Stimulated activated naive B cell treated with anti-CD40 and anti-IgM and Interleukin-4, amounts not matched to agents 10 μg/mL and 1 μg/mL and 100 μg/mL, for 72 hours (primary cell): ENCODE measurements around the gene EXOC3L4.
"Not testable (repeated sequence)": the region's sequence is repeated elsewhere in the genome, so short reads cannot be mapped to it uniquely, and the experiment has no call there.

Experiments used
- ATAC-seq, 2 donors: fragments of 150-1000 bp; cut with Tn5 transposase; replicated peaks; 2 replicates each; pipeline ENCODE4 v1.10.0; 2021; ENCODE audit warnings: moderate library complexity in 1 of 2
- DNase-seq: peaks from one replicate; pipeline ENCODE4 v3.0.0; 2021
- H3K27ac Mint-ChIP-seq: one replicate; pipeline ENCODE4 v1.8.0; 2022; ENCODE audit warnings: mild to moderate bottlenecking, mixed read lengths
- H3K27me3 Mint-ChIP-seq, 2 donors: one replicate each; pipeline ENCODE4 v1.8.0; 2022; ENCODE audit warnings: mixed read lengths in 2 of 2
- H3K36me3 Mint-ChIP-seq, 2 donors: one replicate each; pipeline ENCODE4 v1.8.0; 2022; ENCODE audit warnings: mixed read lengths in 2 of 2, mild to moderate bottlenecking in 1 of 2
- H3K4me1 Mint-ChIP-seq, 2 donors: one replicate each; pipeline ENCODE4 v1.8.0; 2022; ENCODE audit warnings: mixed read lengths in 2 of 2, mild to moderate bottlenecking in 1 of 2
- H3K4me3 Mint-ChIP-seq, 2 donors: one replicate each; pipeline ENCODE4 v1.8.0; 2022; ENCODE audit warnings: mild to moderate bottlenecking in 2 of 2, mixed read lengths in 2 of 2, moderate library complexity in 1 of 2
- H3K9me3 Mint-ChIP-seq, 2 donors: one replicate each; pipeline ENCODE4 v1.8.0; 2022; ENCODE audit warnings: mixed read lengths in 2 of 2, mild to moderate bottlenecking in 1 of 2

EXOC3L4 gene

DNA sequence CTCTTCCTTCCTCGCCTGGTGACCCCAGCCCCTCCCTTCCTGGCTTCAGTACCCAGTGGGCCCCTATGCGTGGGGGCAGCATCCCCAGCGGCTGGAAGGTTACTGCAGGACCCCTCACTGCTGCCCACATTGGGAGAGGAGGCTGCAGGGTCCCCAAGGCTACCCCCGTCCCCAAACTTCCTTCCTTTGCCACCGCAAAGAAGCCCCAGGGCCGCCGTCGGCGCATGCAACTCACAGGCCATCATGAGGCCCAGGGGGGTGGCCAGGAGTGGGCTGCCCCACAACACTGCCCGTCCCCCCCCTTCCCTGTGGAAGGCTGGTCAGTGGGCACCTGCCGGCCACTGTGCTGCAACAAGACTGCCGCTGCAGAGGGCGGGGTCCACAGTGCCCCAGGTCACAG is 19.2 kb downstream of the EXOC3L4 start:
- DNase-seq (no peak), ATAC-seq (no peak)
- H3K4me3 Mint-ChIP-seq = no peak overlapping the region
- no peaks in the 10 kb centered on the region for H3K36me3 Mint-ChIP-seq
- H3K27me3 Mint-ChIP-seq = peaks cover 5 to 17% of the 10 kb centered on the region in 2 donors
- no peak overlapping the region for H3K27ac Mint-ChIP-seq
- H3K4me1 Mint-ChIP-seq = peaks cover 38 to 51% of the 10 kb centered on the region in 2 donors
- H3K9me3 Mint-ChIP-seq = no peaks in the 10 kb centered on the region

GRCh38 chr14:103115086-103115679 is 20.7 kb downstream of the EXOC3L4 start:
- ATAC-seq (peak; percentile 56 to 61), DNase-seq (peak; percentile 51)
- H3K36me3 Mint-ChIP-seq, H3K9me3 Mint-ChIP-seq, H3K27ac Mint-ChIP-seq: not testable (repeated sequence)
- Mint-ChIP-seq H3K4me3 (peak overlapping the region; percentile 69 to 70), H3K27me3 (peaks cover 10 to 17% of the 10 kb centered on the region in 2 donors), H3K4me1 (peaks cover 33 to 47% of the 10 kb centered on the region in 2 donors)

DNA sequence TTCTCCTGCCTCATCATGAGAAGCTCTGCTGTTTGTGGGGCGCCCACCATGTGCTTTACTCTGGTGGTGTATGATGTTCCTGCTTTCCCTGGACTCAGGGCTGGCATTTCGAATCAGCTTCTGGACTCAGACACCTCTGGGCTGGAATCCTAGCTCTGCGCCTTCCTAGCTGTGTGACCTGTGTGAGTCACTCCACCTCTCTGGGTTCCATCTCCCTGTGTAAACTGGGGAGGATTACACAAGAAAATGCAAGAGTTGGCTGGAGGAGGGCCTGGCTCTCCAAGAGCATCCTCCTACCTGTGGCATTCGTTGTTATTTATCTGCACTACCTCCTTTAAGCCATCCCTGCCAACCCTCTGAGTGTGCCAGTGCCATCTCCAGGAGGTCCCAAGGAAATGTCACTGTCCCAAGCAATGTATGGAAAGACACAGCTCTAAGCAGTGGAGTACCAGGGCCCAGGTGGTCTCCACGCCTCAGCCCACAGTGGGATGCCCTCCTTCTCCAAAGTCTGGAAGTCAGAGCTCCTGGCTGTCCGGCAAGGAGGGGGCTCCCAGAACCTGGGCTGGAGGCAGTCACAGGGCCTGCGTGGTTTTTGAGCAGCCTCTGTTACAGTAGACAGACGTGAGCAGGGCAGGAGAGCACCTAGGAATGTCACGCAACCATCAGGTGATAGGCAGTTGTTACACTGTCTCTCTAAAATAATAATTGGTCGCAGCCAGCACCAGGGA is 21.5 kb downstream of the EXOC3L4 start:
- Mint-ChIP-seq H3K9me3 (no peaks in the 10 kb centered on the region), H3K27ac (no peak overlapping the region), H3K4me3 (no peak overlapping the region), H3K4me1 (peaks cover 27 to 41% of the 10 kb centered on the region in 2 donors), H3K27me3 (peaks cover 10 to 22% of the 10 kb centered on the region in 2 donors), H3K36me3 (no peaks in the 10 kb centered on the region)
- no peak for DNase-seq
- no peak for ATAC-seq

DNA sequence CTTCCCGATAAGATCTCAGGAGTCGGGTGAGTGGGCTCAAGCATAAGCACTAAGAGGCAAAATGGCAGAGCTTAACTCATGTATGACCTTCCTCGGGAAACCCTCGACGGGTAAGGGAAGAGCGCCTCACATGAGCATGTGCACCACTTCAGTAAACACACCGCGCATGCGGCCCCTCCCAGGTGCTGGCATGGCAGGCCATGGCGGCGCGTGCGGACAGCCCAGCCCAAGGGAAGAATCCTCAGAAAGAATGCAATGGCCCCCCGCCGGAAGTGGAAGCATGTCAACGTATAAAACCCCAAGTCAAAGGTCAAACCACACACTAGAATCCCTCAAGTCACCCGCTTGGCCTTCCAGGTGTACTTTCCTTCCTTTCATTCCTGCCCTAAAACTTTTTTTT is 22.1 kb downstream of the EXOC3L4 start:
- H3K27ac Mint-ChIP-seq = no peak overlapping the region
- no peak for ATAC-seq
- H3K9me3 Mint-ChIP-seq = no peaks in the 10 kb centered on the region
- H3K27me3 Mint-ChIP-seq = peaks cover 14 to 27% of the 10 kb centered on the region in 2 donors
- no peak for DNase-seq
- H3K4me1 Mint-ChIP-seq = peaks cover 23 to 40% of the 10 kb centered on the region in 2 donors
- no peaks in the 10 kb centered on the region for H3K36me3 Mint-ChIP-seq
- no peak overlapping the region for H3K4me3 Mint-ChIP-seq

- not testable (repeated sequence) for H3K27ac Mint-ChIP-seq, ATAC-seq, H3K4me3 Mint-ChIP-seq, H3K36me3 Mint-ChIP-seq, H3K9me3 Mint-ChIP-seq, DNase-seq
- Mint-ChIP-seq H3K4me1 (peaks cover 23 to 38% of the 10 kb centered on the region in 2 donors), H3K27me3 (peaks cover 19 to 30% of the 10 kb centered on the region in 2 donors)
Measured at GRCh38 chr14:103117499-103117898, 23.0 kb downstream of the EXOC3L4 start.

DNA sequence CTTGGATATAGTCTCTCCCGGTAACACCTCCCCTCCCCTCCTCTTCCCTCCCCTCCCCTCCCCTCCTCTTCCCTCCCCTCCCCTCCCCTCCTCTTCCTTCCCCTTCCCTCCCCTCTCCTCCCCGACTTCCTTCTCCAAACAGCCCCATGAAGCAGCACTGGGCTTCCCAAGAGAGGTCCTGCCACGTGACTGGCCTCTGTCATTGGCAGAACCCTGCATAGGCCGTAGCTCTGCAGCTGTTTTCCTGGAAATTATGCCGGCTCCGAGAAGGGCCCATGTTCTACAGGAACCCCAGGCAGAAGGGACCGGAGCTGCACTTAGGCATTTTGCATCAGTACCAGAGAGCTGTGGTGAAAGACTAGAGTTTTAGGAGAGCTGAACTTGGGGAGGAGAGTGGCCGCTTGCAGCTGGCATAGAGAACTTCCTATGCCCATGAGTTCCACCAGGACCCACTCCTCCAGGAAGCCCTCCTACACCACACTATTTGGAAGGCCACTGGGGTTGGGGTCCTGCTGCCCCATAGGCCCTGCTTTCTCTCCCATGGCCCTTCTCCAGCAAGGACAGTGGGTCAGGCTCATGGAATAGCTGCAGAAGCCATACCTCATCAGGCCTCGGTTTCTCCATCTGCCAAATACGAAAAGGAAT is 23.6 kb downstream of the EXOC3L4 start:
- H3K36me3 Mint-ChIP-seq = no peaks in the 10 kb centered on the region
- peaks cover 19 to 32% of the 10 kb centered on the region in 2 donors for H3K27me3 Mint-ChIP-seq
- H3K4me3 Mint-ChIP-seq = no peak overlapping the region
- peaks cover 19 to 39% of the 10 kb centered on the region in 2 donors for H3K4me1 Mint-ChIP-seq
- H3K27ac Mint-ChIP-seq = no peak overlapping the region
- DNase-seq = no peak
- ATAC-seq = no peak
- no peaks in the 10 kb centered on the region for H3K9me3 Mint-ChIP-seq

DNA sequence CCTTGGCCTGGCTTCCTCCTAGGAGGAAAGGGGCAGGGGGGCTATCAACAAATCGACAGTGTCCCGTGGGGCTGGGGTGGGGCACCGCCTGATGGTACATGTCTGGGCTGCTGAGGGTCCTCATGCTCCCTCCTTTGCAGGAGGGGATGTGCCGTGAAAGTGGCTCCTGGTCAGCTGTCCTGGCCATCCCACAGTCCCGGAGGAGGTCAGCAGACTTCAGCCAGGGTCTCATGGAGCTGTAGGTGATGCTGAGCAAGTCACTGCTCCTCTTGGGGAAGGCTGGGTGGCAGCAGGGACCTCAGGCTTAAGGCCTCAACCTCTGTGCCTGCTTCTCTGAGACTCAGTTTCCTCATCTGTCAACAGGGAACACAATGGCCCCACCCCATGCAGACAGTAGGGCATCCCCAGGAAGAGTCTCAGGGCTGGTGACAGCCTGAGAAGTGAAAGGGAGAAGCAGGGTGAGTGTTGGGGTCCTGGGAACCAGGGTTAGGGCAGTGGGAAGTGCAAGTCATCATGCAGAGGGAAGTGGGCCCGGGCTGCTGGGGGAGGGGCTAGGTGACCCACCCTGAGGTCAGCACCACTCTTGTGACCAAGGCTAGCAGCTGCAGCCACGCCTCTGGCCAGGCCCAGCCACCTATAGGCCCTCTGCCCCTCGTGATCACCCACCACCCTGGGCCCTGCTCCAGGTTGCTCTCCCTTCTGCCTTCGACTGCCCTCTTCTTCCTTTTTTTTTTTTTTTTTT is 24.3 kb downstream of the EXOC3L4 start:
- Mint-ChIP-seq H3K27ac (peak overlapping the region; percentile 67), H3K4me3 (no peak overlapping the region), H3K36me3 (no peaks in the 10 kb centered on the region), H3K27me3 (peaks cover 20 to 33% of the 10 kb centered on the region in 2 donors), H3K4me1 (peaks cover 18 to 41% of the 10 kb centered on the region in 2 donors), H3K9me3 (no peaks in the 10 kb centered on the region)
- ATAC-seq (no peak), DNase-seq (no peak)

GRCh38 chr14:103119527-103119926 is 25.0 kb downstream of the EXOC3L4 start:
- not testable (repeated sequence) for H3K9me3 Mint-ChIP-seq, H3K4me3 Mint-ChIP-seq, H3K36me3 Mint-ChIP-seq, DNase-seq, ATAC-seq
- H3K4me1 Mint-ChIP-seq = peaks cover 22 to 43% of the 10 kb centered on the region in 2 donors
- peak overlapping the region; percentile 28 for H3K27ac Mint-ChIP-seq
- peaks cover 26 to 40% of the 10 kb centered on the region in 2 donors for H3K27me3 Mint-ChIP-seq

DNA sequence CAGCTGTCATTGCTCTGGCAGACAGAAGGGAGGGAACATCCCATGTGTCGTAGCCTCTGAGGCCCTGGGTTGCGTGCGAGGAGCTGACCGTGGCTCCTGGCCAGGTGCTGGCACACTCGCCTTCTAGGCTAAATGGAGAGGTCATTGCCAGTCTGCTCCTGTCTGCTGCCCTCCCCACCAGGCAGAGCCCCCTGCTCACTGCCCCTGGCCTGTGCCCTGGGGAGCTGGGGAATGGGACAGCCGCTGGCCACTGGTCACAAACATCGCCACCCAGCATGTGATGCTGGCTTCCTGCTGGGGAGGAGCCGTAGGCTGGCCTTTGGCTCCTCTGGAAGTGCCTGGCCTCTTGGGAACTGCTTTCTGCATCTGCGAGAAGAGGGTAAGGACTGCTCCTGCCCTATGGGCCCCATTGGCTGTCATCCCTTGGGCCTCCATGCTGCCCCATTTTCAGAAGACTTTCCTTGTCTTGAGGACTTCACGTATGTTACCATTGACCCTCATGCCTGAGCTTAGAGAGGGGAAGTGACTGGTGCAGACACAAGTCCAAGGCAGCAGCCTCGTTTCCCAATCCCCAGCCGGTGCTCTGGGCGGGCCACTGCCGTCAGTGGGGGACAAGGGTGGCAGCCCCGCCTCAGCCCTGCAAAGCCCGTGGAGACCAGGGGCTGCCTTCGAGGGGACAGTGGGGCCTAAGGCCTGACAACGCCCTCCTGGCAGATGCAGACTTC is 26.8 kb downstream of the EXOC3L4 start:
- H3K4me1 Mint-ChIP-seq = peaks cover 15 to 33% of the 10 kb centered on the region in 2 donors
- DNase-seq (no peak), ATAC-seq (no peak)
- peak overlapping the region in 1 of 2 donors; percentile 61 for H3K4me3 Mint-ChIP-seq
- H3K36me3 Mint-ChIP-seq = peaks cover 0 to 4% of the 10 kb centered on the region in 2 donors
- H3K27ac Mint-ChIP-seq = no peak overlapping the region
- peaks cover 30 to 57% of the 10 kb centered on the region in 2 donors for H3K27me3 Mint-ChIP-seq
- peaks cover 0 to under 1% of the 10 kb centered on the region in 2 donors for H3K9me3 Mint-ChIP-seq

DNA sequence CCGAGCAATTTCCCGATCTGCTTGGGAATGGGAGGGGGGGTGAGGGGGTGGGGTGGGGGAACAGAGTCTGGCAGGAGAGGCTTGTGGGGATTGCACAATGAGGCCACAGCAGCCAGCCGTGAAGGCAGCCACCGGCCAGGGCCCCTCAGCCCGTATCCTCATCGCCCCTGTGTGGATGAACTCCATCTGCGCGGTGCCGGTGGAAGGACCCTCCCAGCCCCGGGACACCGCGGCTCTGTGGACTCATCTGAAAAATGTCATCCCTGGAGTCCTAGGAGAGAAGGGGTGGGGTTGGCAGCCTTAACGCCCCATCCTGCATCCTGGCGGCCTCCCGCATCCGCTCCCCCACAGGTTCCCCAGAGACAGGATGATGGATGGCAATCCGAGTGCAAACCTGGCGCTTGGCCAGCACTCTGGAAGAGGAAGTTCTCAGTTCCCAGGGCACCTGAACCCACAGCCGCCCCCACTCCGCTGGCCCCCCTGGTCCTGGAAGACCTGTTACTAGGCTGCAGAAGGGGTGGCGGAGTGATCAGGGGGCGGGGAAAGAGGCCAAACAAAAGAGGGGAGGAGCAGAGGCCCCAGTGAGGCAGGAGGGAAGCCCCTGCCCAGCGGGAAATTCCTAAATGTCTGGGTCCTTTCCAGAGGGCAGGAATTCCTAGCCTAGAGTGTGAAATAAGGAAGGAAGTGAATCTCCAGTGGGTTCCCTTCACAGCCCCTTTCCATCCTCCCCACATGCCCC is 27.5 kb downstream of the EXOC3L4 start:
- peaks cover 30 to 60% of the 10 kb centered on the region in 2 donors for H3K27me3 Mint-ChIP-seq
- H3K4me3 Mint-ChIP-seq = peak overlapping the region; percentile 62 to 64
- H3K4me1 Mint-ChIP-seq = peaks cover 15 to 33% of the 10 kb centered on the region in 2 donors
- peak overlapping the region; percentile 51 for H3K27ac Mint-ChIP-seq
- peaks cover 0 to 1% of the 10 kb centered on the region in 2 donors for H3K9me3 Mint-ChIP-seq
- peaks cover 0 to 7% of the 10 kb centered on the region in 2 donors for H3K36me3 Mint-ChIP-seq
- peak; percentile 40 to 48 for ATAC-seq
- no peak for DNase-seq

DNA sequence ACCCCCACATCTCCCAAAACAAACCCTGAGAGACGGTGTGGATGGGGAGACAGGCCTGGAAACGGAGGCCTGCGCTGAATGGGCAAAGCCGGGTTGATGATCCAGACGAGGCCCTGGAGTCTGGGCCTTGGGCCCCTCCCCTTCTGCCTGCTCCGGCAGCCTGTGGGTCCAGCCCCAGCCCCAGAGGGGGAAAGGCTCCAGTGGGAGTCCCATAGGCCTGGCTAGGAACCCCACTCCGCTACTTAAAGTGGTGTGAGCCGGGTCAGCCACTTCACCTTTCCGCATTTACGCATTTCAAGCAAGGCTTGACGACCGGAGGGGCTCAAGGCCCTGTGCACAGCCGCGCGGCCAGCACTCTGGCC is 28.0 kb downstream of the EXOC3L4 start:
- H3K27me3 Mint-ChIP-seq = peaks cover 30 to 60% of the 10 kb centered on the region in 2 donors
- DNase-seq (no peak), ATAC-seq (peak; percentile 17 to 28)
- H3K9me3 Mint-ChIP-seq = peaks cover 0 to 1% of the 10 kb centered on the region in 2 donors
- peaks cover 0 to 7% of the 10 kb centered on the region in 2 donors for H3K36me3 Mint-ChIP-seq
- H3K4me3 Mint-ChIP-seq = peak overlapping the region; percentile 64 to 75
- H3K27ac Mint-ChIP-seq = no peak overlapping the region
- H3K4me1 Mint-ChIP-seq = peaks cover 15 to 33% of the 10 kb centered on the region in 2 donors

DNA sequence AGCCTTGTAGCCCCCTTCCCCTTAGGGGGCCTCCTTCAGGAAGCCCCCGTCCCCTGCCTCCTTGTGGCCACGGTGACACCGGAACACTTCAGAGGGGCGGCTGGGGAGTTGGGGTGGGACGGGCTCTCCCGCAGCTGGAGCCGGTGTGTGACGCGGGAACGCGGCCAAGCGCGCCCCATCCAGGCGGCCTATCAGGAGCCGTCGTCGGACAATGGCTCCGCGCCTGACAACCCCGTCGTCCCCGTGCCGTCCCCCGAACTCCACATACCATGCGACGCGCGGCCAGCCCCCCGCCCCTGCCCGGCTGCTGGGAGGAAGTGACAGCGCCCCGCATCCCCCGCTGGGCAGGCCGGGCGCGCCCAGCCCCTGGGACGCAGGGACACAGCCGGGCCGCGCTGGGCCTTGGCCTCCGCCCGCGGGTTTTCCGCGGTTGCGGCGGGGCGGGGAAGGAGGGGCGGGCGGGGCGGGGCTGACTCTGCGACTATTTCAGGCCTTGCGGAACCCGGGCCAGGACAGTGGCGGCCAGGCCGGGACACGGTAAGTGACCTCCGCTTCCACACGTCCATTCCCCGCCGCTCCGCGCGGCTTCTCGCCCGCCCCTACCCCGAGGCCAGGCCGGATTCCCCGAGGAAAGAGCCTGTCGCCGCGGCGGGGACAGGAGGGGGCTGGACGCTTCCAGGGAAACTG is 28.6 kb downstream of the EXOC3L4 start, which contains the start of gene TNFAIP2:
Gene TNFAIP2 (plus strand): TSS at position 515 of the 687 bp plus-strand sequence. CDS start 2,997 bp downstream, outside the sequence.
- DNase-seq (no peak), ATAC-seq (peak; percentile 44 to 55)
- Mint-ChIP-seq H3K9me3 (peaks cover 0 to 1% of the 10 kb centered on the region in 2 donors), H3K4me1 (peaks cover 15 to 33% of the 10 kb centered on the region in 2 donors), H3K27me3 (peaks cover 34 to 60% of the 10 kb centered on the region in 2 donors), H3K36me3 (peaks cover 0 to 7% of the 10 kb centered on the region in 2 donors), H3K27ac (peak within 1 kb of the TSS; percentile 27), H3K4me3 (peak within 1 kb of the TSS; percentile 65 to 78)
